T-helper 22 cell (primary cell): ENCODE data around the gene L1CAM.
"Not testable (repeated sequence)": the region's sequence is repeated elsewhere in the genome, so short reads cannot be mapped to it uniquely, and the experiment has no call there.

Source experiments
- DNase-seq: peaks from one replicate; pipeline ENCODE4 v3.0.0-alpha.2; 2020; ENCODE audit warnings: low read depth

The L1CAM gene

GRCh38 chrX:153828308-153828707 lies 57.7 kb downstream of the L1CAM start:
- no peak for DNase-seq

DNA sequence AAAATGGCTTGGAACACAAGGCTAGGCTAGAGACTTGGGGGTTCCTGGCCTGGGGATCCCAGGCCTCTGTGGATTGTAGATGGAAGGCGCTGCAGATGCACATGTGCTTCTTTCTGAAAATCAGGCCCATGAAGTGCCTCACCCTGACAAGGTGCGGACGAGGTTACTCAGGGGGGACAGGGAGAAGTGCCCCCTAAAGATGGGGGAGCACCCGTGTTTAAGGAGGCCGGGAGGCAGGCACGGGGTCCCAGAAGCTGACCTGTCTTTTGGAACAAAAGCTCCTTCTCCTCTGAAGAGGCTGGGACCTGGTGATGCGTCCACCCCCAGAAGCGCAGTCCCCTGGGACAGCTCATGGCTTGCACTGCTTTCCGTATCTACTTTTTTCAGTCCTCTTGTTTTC lies 58.1 kb downstream of the L1CAM start:
- no peak for DNase-seq

DNA sequence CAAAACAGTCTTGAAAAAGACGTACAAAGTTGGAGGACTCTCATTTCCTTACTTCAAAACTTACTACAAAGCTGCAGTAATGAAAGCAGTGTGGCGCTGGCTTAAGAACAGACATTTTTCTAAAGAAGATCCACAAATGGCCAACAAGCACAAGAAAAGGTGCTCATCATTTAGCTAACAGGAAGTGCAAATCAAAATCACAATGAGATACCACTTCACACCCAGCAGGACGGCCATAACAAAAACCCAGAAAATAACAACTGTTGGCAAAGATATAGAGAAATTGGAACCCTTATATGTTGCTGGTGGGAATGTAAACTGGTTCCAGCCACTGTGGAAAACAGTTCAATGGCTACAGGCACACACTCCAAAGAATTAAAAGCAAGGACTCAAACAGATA lies 59.0 kb downstream of the L1CAM start:
- no peak for DNase-seq

DNA sequence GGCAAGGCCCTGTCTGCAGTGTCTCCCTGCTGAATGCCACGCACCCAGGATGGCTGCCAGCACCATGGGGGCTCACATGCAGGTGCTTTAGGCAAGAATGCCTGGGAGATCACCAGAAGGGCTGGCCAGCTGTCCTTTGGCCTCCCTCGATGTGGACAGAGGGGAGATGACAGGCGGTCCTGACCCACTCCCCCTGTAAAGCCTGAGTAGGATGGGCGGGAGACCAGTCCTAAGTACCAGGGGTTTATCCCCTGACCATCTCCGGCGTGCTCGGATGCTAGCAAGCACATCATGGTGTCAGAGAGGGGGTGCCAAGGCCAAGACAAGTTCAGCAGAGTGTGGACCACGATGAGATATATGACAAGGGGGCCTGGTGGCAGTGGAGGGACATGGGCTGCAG lies 60.9 kb downstream of the L1CAM start:
- DNase-seq, result no peak

DNA sequence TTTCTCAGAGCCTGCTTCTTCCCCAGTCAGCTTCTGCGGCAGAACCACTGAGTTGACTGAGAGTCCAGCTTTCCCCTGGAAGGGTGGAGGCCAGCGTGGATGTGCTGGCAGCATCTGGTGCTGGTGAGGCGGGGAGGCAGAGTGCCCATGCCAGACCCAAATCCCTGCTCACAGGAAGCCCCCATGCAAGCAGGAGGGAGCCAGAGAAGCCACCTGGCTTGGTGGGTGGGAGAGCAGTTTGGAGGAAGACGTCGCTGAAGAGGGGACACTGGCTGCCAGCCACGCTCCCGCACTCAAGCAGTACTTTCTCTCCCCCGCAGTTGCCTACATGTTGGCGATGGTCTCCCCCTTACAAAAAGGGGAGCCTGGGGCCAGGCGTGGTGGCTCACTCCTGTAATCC lies 61.6 kb downstream of the L1CAM start:
- DNase-seq, result no peak

DNA sequence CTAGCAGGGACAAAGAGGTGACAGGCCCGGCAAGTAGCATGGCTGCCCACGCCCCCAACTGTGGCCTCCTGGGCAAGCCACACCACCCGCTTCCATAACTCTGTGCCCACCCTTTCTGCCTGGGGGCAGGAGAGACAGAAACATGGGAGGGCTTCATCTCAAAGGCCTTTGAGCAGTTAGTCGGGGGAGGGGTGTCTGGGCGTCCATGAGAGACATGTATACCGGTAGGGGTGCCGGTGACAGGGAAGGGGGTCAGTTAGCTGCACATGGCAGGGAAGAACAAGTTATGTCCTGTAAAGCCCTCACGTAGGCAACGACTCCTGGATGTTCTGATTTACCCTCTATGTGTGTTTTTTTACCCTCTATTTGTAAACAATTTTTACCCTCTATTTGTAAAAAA lies 64.9 kb downstream of the L1CAM start:
- DNase-seq, result no peak

- no peak for DNase-seq
Measured at GRCh38 chrX:153820601-153821000, 65.4 kb downstream of the L1CAM start.

DNA sequence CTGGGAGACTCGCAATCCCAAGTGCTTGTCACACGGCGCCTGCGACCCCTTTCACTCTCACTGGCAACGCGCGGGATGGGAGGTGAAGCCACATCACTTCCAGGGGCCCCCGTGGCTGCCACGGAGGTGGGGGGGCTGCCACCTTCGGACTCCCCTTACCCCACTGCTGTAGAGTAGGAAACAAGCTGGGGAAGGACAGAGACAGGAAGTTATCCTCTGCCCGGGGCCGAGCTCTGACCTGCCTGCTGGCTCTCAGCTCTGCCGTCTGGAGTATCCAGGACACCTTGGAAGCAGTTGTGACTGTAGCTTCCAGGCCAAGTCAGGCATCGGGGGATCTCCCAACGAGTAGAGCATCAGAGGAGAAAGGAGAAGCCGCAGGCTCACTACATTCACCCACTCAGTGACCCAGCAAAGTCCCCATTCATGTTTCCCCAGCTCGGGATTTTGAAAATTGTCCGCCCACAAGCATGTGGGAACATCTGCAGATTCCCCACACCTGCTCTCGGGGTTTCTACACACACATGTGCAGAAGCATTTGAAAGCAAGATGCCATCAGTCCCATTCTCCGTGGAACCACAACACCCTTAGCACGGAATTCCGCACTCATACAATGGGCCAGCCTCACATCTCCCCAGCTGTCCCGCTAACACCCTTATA lies 66.5 kb downstream of the L1CAM start:
- DNase-seq, result no peak

DNA sequence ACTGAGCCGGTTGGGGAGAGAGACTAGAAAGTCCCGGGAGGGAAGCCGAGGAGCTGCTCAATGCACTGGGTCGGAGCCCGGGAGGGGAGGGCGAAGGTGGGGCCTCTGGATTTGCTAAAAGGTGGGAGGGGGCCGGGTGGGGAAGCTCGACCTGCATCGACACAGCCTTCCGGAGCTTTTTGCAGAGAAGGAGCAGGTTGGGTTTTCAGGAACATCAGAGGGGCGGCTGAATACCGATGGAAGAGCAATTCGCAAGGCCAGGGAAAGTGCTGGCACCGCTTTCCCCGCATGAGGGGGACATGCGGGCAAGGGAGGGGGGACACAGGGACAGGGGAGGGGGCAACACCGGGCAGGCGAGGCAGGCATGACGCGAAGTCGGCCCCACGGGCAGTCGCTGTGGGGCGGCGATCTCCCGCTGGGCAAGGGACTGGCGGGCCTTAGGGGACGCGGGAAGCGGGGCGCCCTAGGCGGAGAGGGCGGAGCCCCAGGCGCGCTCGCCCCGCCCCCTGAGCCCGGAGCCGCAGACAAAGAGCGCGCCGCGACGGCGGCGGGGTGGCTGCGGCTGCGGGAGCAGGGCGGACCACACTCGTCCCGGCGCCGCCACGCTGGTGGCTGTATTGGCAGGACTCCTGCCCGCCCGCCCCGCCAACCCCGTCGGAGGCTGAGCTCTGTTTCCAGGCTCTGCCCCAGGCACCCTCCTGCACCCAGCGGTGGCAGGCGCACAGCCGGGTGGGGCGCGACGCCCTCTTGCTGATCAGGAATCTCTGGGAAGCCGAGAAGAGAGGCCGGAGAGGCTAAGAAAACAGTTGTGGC lies 67.2 kb downstream of the L1CAM start:
- peak; percentile 38 for DNase-seq

GRCh38 chrX:153818064-153818463 lies 67.9 kb downstream of the L1CAM start:
- DNase-seq, result not testable (repeated sequence)

DNA sequence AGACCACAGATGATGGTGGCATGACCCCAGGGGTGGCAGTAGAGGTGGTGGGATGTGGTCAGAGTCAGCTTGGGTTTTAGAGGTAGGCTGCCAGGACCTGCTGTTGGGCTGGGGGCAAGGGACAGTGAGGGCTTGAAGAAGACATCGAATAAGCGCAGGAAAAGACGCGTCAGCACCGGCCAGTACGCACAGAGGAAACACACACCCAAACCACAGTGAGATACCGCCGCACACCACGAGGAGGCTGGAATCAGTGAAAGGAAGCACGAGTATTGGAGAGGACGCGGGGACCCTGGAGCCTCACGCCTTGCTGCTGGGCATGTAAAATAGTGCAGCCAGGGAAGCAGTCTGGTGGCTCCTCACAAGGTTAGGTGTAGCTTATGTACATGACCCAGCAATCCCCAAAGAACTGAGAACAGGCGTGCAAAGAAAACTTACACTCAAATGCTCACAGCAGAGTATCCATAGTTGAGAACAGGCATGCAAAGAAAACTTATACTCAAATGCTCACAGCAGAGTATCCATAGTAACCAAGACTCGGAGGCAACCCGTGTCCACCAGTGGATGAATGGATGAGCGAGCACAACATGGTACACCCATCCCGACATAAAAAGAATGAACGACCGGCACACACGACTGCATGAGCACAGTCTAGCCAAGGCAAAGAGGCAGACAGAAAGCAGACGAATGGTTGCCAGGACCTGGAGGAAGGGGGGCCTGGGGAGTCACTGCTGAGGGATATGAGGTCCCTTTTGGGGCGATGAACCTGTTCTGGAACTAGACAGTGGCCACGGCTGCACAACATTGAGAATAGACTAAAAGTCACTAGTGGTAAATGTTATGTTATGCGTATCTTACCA lies 68.9 kb downstream of the L1CAM start:
- DNase-seq, result peak; percentile 14

DNA sequence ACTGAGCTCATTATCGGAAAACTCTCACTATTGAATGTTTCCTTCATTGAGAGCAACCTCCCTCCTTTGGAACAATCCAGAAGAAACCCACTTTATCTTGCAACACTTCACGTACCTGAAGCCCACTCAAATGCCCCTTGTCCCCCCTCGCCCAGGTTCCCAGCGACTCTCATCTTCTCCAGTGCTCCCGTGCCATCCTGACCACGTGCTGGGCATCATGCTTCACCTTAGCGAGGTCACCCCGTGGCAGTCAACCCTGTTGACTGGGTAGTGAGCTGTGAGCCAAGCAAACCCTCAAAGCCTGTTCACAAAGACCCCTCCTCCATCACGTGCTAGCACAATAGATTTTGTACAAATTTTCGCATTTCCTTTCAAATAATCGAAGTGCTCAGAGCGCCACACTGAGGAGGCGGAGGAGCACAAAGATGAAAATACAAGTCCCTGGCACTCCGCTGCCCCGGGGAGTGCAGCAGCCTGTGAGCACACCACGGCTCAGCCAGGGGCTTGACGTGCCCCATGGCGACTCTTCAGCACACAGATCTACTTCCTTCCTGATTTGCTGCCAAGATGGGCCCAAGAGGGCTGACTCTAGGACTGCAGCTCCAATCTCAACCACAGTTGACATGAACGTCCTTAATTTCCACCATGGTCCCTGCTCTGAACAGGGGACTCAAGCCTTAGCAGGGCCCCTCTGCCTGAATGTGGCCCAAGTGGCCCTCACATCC lies 71.2 kb downstream of the L1CAM start:
- no peak for DNase-seq

DNA sequence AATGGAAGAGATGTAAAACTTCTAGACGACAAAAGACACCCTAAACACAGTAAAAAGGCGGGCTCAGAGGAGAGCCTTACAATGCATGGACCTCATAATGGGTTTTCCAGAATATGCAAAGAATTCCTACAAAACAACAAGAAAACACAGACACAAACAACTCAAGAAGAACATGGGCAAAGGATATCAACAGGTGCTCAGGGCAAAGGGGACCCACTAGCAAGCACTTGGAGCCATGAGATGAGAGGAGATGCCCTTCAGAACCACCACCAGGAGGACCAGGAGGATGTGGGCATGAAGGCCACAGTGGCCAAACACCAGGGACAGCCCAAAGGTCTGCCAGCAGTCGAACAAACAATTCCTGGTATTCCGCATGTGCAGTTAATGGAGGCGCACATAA lies 72.8 kb downstream of the L1CAM start:
- no peak for DNase-seq

GRCh38 chrX:153812220-153812619 lies 73.8 kb downstream of the L1CAM start:
- no peak for DNase-seq
